DOHH2 (cell line): Measurements from ENCODE around the gene PPM1J.

Experiments
- EZH2phosphoT487 ChIP-seq: fragments of 200-600 bp; sonication (generic); IDR thresholded peaks from 2 replicates; pipeline ENCODE4 v1.6.1; 2017; ENCODE audit warnings: borderline replicate concordance, mild to moderate bottlenecking, antibody characterized with exemption, low read length, moderate library complexity, mixed read lengths
- TF ChIP-seq, protein P1 (sequence below): fragments of 200-600 bp; sonication (generic); IDR thresholded peaks from one replicate; pipeline ENCODE4 v1.5.1; 2014; ENCODE audit warnings: antibody characterized with exemption, mild to moderate bottlenecking, low read depth, low read length; ENCODE audit not compliant: poor library complexity, severe bottlenecking

DNA sequence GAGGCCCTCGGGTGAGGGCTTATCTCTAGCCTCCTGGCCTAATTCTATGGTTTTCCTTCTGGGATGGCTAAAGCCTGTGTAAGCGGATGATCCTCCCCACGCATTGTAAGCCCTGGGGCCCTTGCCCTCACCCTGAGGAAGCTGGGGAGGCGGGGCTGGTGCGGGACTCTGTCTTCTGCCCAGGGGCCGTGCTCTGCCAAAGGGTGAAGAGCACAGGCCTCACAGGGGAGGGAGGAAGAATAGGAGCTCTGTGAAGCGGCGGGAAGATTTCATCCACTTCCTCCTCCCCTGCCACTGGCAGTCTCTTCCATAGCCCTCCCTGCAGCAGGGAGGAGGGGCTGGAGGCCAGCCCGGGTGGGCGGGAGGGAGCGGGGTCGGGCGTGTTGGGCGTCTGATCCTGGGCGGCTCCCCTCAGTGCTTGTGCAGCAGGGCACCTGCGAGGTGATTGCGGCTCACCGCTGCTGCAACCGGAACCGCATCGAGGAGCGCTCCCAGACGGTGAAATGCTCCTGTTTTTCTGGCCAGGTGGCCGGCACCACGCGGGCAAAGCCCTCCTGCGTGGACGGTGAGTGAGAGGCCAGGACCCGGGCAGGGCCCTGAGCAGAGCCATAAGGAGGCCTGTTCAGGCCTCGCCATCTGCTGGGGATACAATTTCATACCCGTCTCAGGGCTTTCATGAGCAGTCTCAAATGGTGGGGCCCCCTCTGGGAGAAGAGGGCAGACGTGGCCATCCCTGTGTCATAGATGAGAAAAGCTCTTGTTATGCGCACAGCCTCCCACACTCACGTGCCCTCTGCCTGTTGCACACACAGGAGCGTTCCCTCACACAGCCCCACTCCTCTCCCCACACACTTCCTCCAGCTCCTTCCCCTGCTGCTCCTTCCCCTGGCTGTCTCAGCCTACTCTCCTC, 7.7 kb upstream of the PPM1J start:
- TF ChIP-seq, protein P1, sequence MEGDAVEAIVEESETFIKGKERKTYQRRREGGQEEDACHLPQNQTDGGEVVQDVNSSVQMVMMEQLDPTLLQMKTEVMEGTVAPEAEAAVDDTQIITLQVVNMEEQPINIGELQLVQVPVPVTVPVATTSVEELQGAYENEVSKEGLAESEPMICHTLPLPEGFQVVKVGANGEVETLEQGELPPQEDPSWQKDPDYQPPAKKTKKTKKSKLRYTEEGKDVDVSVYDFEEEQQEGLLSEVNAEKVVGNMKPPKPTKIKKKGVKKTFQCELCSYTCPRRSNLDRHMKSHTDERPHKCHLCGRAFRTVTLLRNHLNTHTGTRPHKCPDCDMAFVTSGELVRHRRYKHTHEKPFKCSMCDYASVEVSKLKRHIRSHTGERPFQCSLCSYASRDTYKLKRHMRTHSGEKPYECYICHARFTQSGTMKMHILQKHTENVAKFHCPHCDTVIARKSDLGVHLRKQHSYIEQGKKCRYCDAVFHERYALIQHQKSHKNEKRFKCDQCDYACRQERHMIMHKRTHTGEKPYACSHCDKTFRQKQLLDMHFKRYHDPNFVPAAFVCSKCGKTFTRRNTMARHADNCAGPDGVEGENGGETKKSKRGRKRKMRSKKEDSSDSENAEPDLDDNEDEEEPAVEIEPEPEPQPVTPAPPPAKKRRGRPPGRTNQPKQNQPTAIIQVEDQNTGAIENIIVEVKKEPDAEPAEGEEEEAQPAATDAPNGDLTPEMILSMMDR: no peak
- TF ChIP-seq EZH2phosphoT487: no peak
